Ectodermal cell (in vitro differentiated cells): ENCODE results near the gene CCDC60.

Source experiments
- H3K27ac ChIP-seq: 2 replicates; pipeline ENCODE4 v1.7.0; 2013; ENCODE audit warnings: mild to moderate bottlenecking, low read depth, low read length; ENCODE audit not compliant: insufficient read depth, poor library complexity, severe bottlenecking
- H3K27me3 ChIP-seq: 2 replicates; pipeline ENCODE4 v1.7.0; 2013; ENCODE audit warnings: mild to moderate bottlenecking, low read length; ENCODE audit not compliant: insufficient read depth, control insufficient read depth, poor library complexity, severe bottlenecking
- H3K36me3 ChIP-seq: one replicate; pipeline ENCODE4 v1.7.0; 2013; ENCODE audit warnings: low read length; ENCODE audit not compliant: control insufficient read depth, insufficient read depth
- H3K4me1 ChIP-seq: one replicate; pipeline ENCODE4 v1.7.0; 2013; ENCODE audit warnings: low read length; ENCODE audit not compliant: control insufficient read depth, insufficient read depth
- H3K4me3 ChIP-seq: 2 replicates; pipeline ENCODE4 v1.7.0; 2013; ENCODE audit warnings: low read depth, low read length, control low read depth; ENCODE audit not compliant: insufficient read depth
- H3K9me3 ChIP-seq: 2 replicates; pipeline ENCODE4 v1.7.0; 2013; ENCODE audit warnings: mild to moderate bottlenecking, low read length, moderate library complexity; ENCODE audit not compliant: control insufficient read depth
- WGBS, 2 experiments: methylation state at CpG; one replicate each; pipeline ENCODE4 v1.1.7; 2013; ENCODE audit warnings: missing lambda C conversion rate in 2 of 2; 5-methylcytosine and 5-hydroxymethylcytosine counted together

CCDC60 gene

DNA sequence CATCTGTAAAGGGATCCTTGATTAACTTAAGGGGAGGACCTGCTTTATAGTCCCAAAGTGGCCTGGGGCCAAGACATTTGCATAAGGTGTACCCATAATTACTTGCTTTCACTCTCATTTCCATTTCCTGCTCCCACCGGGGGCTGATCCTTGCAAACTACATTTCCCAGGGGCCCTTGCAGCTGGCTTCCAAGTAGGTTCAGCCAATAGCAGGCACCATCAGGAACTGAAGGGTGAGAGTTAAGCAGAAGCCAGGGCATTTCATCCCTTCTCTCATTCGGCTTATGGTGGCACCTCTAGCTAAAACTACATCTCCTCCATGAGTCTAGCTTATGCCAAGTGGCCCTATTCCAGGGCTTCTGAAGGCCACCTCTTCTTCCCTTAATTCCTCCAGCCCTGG is 88.8 kb downstream of the CCDC60 start:
- H3K4me1 ChIP-seq, result no peaks in the 10 kb centered on the region
- H3K36me3 ChIP-seq, result no peaks in the 10 kb centered on the region
- H3K4me3 ChIP-seq, result no peak overlapping the region
- H3K27ac ChIP-seq, result no peak overlapping the region
- H3K9me3 ChIP-seq, result no peaks in the 10 kb centered on the region
- no peaks in the 10 kb centered on the region for H3K27me3 ChIP-seq
- 27 to 33% methylated on average over 2 of the region's 2 CpGs for WGBS, 2 experiments

DNA sequence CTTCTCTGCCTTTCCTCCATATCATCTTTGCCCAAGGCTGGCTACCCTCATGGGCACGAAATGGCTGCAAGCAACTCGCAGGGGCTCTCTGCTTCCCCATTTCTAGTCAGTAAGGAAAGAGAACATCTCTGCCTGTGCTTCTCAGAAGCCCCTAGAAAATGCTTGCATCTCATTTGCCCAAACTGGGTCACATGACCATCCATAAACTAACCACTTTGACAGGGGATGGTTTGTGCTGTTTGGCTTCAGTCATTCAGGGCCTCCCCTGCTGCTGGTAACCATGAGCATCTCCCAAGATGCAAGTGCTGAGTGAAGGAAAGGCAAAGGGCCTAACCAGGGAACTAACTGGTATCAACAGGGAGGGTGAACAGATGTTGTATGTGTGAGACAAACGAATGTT is 91.1 kb downstream of the CCDC60 start:
- H3K36me3 ChIP-seq, result no peaks in the 10 kb centered on the region
- no peak overlapping the region for H3K4me3 ChIP-seq
- 84 to 89% methylated on average over 3 of the region's 3 CpGs for WGBS, 2 experiments
- no peaks in the 10 kb centered on the region for H3K9me3 ChIP-seq
- no peaks in the 10 kb centered on the region for H3K4me1 ChIP-seq
- no peaks in the 10 kb centered on the region for H3K27me3 ChIP-seq
- no peak overlapping the region for H3K27ac ChIP-seq

DNA sequence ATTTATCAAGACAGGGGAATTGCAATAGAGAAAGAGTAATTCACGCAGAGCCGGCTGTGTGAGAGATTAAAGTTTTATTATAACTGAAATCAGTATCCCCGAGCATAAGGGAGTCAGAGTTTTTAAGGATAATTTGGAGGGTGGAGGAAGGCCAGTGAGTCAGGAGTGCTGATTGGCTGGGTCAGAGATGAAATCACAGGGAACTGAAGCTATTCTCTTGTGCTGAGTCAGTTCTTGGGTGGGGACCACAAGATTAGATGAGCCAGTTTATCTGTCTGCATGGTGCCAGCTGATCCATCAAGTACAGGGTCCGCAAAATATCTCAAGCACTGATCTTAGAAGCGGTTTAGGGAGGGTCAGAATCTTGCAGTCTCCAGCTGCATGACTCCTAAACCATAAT is 96.6 kb downstream of the CCDC60 start:
- Histone ChIP-seq H3K9me3 (no peaks in the 10 kb centered on the region), H3K27me3 (no peaks in the 10 kb centered on the region), H3K27ac (no peak overlapping the region), H3K4me1 (no peaks in the 10 kb centered on the region), H3K4me3 (no peak overlapping the region), H3K36me3 (no peaks in the 10 kb centered on the region)
- WGBS, 2 experiments, result 89 to 95% methylated on average over 5 of the region's 5 CpGs

DNA sequence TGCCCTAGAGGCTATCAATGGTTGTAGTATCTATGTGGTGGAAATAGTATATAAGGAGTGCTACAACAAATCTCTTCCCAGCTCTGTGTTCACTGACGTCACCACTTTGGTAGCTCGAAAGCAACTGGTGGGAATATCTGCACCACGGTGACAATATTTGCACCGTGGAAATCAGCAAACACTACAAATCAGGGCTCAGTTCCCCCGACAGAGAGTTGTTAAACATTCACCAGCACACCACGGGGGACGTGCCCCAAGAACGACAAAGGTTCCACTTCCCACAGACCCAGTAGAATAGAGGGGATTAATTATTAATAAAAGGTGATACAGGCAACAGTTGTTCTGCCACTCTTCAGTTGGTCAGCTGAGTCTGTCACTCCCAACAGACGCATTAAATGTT is 98.4 kb downstream of the CCDC60 start:
- no peaks in the 10 kb centered on the region for H3K4me1 ChIP-seq
- no peaks in the 10 kb centered on the region for H3K27me3 ChIP-seq
- no peaks in the 10 kb centered on the region for H3K9me3 ChIP-seq
- no peak overlapping the region for H3K27ac ChIP-seq
- 91 to 92% methylated on average over 9 of the region's 9 CpGs for WGBS, 2 experiments
- no peak overlapping the region for H3K4me3 ChIP-seq
- H3K36me3 ChIP-seq, result no peaks in the 10 kb centered on the region

DNA sequence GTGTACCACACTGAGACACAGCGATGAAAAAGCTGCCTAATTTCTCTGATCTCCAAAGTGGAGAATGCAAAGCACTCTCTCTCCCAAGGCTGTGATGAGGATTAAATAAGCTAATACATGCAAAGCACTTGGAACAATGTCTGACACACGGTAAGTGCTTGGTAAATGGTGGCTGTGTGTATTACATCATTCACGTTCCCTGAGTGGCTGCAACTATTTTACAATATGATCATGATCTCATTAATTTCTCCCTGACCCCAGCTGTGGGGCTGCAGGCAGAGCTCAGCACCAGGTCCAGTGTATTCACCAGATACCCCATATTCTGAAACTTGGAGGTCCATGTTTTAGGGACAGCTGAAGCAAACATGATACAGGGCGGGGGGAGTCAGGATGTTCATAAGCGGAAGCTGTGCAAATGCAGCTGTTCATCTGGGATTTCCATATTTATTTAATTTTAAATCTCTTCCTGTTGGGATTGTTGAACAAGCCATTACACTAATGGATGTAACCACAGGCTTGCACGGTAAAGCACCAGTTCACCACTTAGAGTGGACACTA is 106.4 kb downstream of the CCDC60 start:
- 94 to 95% methylated on average over 5 to 6 of the region's 6 CpGs for WGBS, 2 experiments
- H3K27ac ChIP-seq, result no peak overlapping the region
- no peak overlapping the region for H3K4me3 ChIP-seq
- H3K4me1 ChIP-seq, result no peaks in the 10 kb centered on the region
- peaks cover 4% of the 10 kb centered on the region for H3K27me3 ChIP-seq
- no peaks in the 10 kb centered on the region for H3K36me3 ChIP-seq
- H3K9me3 ChIP-seq, result no peaks in the 10 kb centered on the region

DNA sequence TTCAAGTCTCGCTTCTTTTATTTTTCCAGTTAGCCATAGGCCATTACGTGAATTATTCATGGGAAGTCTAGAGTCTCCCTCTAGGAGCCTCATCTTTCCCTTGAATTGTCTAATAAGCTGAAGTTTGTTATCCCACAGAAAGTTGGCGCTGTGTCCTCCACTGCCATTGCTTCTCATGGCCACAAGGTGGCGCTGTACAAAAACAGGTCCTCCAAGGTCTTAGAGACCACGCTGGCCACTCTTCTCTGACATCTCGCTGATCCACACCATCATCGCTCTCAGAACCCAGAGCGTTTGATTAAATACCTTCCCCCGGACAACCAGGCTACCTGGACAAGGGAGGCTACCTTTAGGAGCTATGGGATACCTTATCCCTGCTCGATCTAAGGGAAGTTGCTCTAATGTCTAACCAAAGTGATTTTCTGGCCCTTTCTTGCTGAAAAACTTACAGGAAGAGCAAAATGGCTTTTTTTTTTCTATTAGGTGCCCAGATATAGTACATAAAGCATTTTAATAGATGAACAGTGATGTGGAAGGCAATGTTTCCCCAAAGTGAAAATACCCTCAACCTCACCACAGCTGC is 110.0 kb downstream of the CCDC60 start:
- 23 to 26% methylated on average over 10 of the region's 10 CpGs for WGBS, 2 experiments
- Histone ChIP-seq H3K36me3 (no peaks in the 10 kb centered on the region), H3K27me3 (peaks cover 4% of the 10 kb centered on the region), H3K4me3 (no peak overlapping the region), H3K4me1 (no peaks in the 10 kb centered on the region), H3K27ac (no peak overlapping the region), H3K9me3 (no peaks in the 10 kb centered on the region)

DNA sequence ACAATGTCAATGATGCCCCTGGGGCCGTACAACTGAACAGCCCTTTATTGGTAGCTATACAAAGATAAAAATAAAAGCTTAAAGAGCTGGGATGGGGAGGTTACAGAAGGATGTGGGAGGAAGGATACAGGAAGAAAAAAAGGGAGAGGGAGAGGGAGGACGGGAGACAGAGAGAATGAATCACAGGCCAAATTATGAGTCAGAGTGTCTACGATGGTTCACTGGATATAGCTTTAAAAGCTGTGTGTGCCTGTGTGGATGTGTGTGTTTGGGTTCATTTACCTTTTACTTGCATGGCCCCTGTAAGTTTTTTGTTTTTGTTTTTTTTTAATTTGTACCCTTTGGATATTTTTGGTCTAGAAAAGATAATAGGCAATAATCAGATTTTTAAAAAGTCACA is 111.9 kb downstream of the CCDC60 start:
- peaks cover 4% of the 10 kb centered on the region for H3K27me3 ChIP-seq
- no peaks in the 10 kb centered on the region for H3K36me3 ChIP-seq
- no peak overlapping the region for H3K4me3 ChIP-seq
- no peaks in the 10 kb centered on the region for H3K9me3 ChIP-seq
- H3K4me1 ChIP-seq, result no peaks in the 10 kb centered on the region
- 86 to 93% methylated on average over 3 of the region's 3 CpGs for WGBS, 2 experiments
- no peak overlapping the region for H3K27ac ChIP-seq

DNA sequence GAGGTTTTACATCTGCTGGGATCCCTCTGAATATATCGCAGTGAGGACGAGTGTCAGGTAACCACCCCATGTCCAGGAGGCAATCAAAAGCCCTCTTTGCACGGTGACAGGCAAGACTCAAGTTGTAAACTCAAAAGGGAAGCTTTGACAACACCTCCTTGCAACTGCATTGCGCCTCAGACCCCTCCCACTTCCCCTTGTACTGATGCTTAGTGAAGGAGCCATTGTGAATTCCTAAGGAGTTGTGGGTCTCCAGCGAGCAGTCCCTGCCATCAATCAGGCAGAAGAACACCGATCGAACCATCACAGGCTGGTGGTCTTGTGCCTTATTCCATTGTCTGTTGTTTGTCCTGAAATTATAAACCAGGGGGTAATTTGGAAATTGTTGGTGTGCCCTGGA is 112.6 kb downstream of the CCDC60 start:
- WGBS, 2 experiments, result 69 to 79% methylated on average over 7 of the region's 7 CpGs
- Histone ChIP-seq H3K27me3 (peaks cover 4% of the 10 kb centered on the region), H3K27ac (no peak overlapping the region), H3K4me3 (no peak overlapping the region), H3K36me3 (no peaks in the 10 kb centered on the region), H3K4me1 (no peaks in the 10 kb centered on the region), H3K9me3 (no peaks in the 10 kb centered on the region)

DNA sequence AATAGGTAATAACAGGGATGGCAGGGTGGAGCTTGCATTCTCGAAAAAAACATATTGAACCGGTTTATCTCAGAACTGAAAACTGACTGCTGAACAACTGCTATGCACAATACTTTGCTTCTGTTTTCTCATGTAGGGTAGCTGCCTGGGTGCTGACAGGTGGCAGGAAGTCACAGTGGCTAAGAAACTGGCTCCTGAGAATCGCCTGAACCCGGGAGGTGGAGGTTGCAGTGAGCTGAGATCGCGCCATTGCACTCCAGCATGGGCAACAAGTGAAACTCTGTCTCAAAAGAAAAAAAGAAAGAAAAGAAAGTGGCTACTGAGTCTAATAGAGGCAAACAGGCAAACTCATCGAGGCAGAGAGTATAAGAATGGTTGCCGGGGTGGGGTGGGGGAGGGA is 113.1 kb downstream of the CCDC60 start:
- Histone ChIP-seq H3K4me3 (no peak overlapping the region), H3K9me3 (no peaks in the 10 kb centered on the region), H3K27me3 (peaks cover 4% of the 10 kb centered on the region), H3K27ac (no peak overlapping the region), H3K4me1 (no peaks in the 10 kb centered on the region), H3K36me3 (no peaks in the 10 kb centered on the region)
- WGBS, 2 experiments, result 88 to 94% methylated on average over 8 of the region's 8 CpGs

DNA sequence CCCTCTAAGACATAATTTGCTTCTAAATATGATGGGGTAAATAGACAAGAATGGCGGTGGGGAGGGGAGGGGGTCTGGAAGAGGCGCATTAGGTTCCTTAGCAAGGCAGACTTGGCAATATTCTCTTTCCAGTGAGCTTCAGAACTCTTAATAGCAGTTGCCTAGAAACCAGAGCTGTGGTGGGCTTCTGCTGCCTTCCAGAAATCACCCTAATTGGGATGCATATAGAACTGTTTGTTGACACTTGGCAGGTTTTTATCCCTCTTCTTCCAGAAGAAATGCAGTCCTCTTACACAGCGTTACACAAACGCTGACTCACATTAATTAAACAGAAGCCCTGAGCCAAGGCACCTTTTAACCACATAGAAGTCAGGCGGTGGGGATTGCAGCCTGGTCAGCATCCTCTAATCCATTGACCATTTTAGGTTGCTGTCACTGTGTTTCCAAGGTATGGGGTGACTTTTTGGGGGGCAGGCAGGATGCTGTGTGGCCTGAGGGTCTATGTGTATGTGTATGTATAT is 114.1 kb downstream of the CCDC60 start:
- H3K4me1 ChIP-seq, result no peaks in the 10 kb centered on the region
- WGBS, 2 experiments, result 90 to 91% methylated on average over 5 of the region's 5 CpGs
- H3K27me3 ChIP-seq, result no peaks in the 10 kb centered on the region
- H3K36me3 ChIP-seq, result no peaks in the 10 kb centered on the region
- no peak overlapping the region for H3K4me3 ChIP-seq
- no peak overlapping the region for H3K27ac ChIP-seq
- no peaks in the 10 kb centered on the region for H3K9me3 ChIP-seq
